GM23248 (cell line): Measurements from ENCODE around the gene SPTLC3. TPM values are rescaled to one million over a fixed set of nuclear protein-coding genes. Genes with fewer than 3 reads are reported as not detected.
A peak's percentile ranks its signal among the peaks of the same experiment; 100 is the strongest.

Source experiments
- DNase-seq: peaks from one replicate; pipeline ENCODE4 v3.0.0-alpha.2; 2015
- H2AFZ ChIP-seq: fragments of 200-600 bp; sonication (generic); 2 replicates; pipeline ENCODE4 v1.6.1; 2016; ENCODE audit warnings: antibody characterized with exemption
- H3F3A ChIP-seq: fragments of 200-600 bp; sonication (generic); 2 replicates; pipeline ENCODE4 v1.6.1; 2016; ENCODE audit warnings: mild to moderate bottlenecking, antibody characterized with exemption, mixed run types; ENCODE audit not compliant: insufficient read depth
- H3K27ac ChIP-seq: fragments of 200-600 bp; sonication (generic); 2 replicates; pipeline ENCODE4 v1.5.1; 2016; ENCODE audit warnings: mild to moderate bottlenecking
- H3K27me3 ChIP-seq: fragments of 200-600 bp; sonication (generic); replicated peaks from 2 replicates; pipeline ENCODE4 v1.6.1; 2016; ENCODE audit warnings: mild to moderate bottlenecking; ENCODE audit not compliant: insufficient read depth
- H3K36me3 ChIP-seq: fragments of 200-600 bp; sonication (generic); 2 replicates; pipeline ENCODE4 v1.6.1; 2016; ENCODE audit warnings: low read depth, mild to moderate bottlenecking
- H3K4me1 ChIP-seq: fragments of 200-600 bp; sonication (generic); 2 replicates; pipeline ENCODE4 v1.6.1; 2016; ENCODE audit warnings: mild to moderate bottlenecking; ENCODE audit not compliant: insufficient read depth
- H3K4me2 ChIP-seq: fragments of 200-600 bp; sonication (generic); one replicate; pipeline ENCODE4 v1.6.1; 2016; ENCODE audit warnings: mild to moderate bottlenecking; ENCODE audit not compliant: unreplicated experiment
- H3K4me3 ChIP-seq: fragments of 200-600 bp; sonication (generic); 2 replicates; pipeline ENCODE4 v1.5.1; 2016; ENCODE audit warnings: mild to moderate bottlenecking
- H3K79me2 ChIP-seq: fragments of 200-600 bp; sonication (generic); 2 replicates; pipeline ENCODE4 v1.6.1; 2016; ENCODE audit warnings: mild to moderate bottlenecking; ENCODE audit not compliant: insufficient read depth
- H3K9ac ChIP-seq: fragments of 200-600 bp; sonication (generic); 2 replicates; pipeline ENCODE4 v1.6.1; 2016; ENCODE audit warnings: mild to moderate bottlenecking
- H3K9me2 ChIP-seq: fragments of 200-600 bp; sonication (generic); 2 replicates; pipeline ENCODE4 v1.6.1; 2016; ENCODE audit warnings: mixed run types, mild to moderate bottlenecking, moderate library complexity; ENCODE audit not compliant: insufficient read depth
- H3K9me3 ChIP-seq: fragments of 200-600 bp; sonication (generic); one replicate; pipeline ENCODE4 v1.6.1; 2017; ENCODE audit warnings: low read depth
- H4K20me1 ChIP-seq: fragments of 200-600 bp; sonication (generic); 2 replicates; pipeline ENCODE4 v1.6.0; 2016; ENCODE audit not compliant: insufficient read depth
- EZH2 ChIP-seq: fragments of 200-600 bp; sonication (generic); IDR thresholded peaks from 2 replicates; pipeline ENCODE4 v1.6.1; 2018; ENCODE audit warnings: antibody characterized with exemption, mild to moderate bottlenecking; ENCODE audit not compliant: insufficient read depth, poor library complexity, severe bottlenecking
- EZH2phosphoT487 ChIP-seq: fragments of 200-600 bp; sonication (generic); IDR thresholded peaks from 2 replicates; pipeline ENCODE4 v1.6.1; 2018; ENCODE audit warnings: antibody characterized with exemption, moderate library complexity, mild to moderate bottlenecking, low read depth; ENCODE audit not compliant: insufficient read depth
- WGBS, 2 experiments: methylation state at CpG; one replicate each; pipeline ENCODE4 v1.1.6; 2015 to 2017; ENCODE audit warnings: low lambda C conversion rate in 2 of 2, low coverage in 1 of 2; ENCODE audit errors: missing lambda C conversion rate in 2 of 2; 5-methylcytosine and 5-hydroxymethylcytosine counted together
- in situ Hi-C: fragments of 300-500 bp; cut with MboI; formaldehyde crosslinking; loops from 2 replicates; pipeline ENCODE4 v1.15.0; 2020
- polyA plus RNA-seq: library from polyadenylated mRNA; unstranded; fragments of >200 nt; fragmentation: Nextera tagmentation; extraction: Ambion mirVana; gene quantifications from 2 replicates; pipeline ENCODE4 v1.2.1, GENCODE V29; 2016
- total RNA-seq: library from RNA; depleted of rRNA; stranded (reverse); fragments of >200 nt; shearing (Covaris generic); gene quantifications from 2 replicates; pipeline ENCODE4 v1.2.3, GENCODE V29; 2014

Gene SPTLC3
- total and polyA plus RNA-seq, 2 experiments from 2014 or later: 1.4 to 5.5 TPM

- H3K9me2 ChIP-seq: no peaks in the 10 kb centered on the region
- H3K9me3 ChIP-seq: no peaks in the 10 kb centered on the region
- no peak overlapping the region for H3K4me3 ChIP-seq
- no peaks in the 10 kb centered on the region for H3K27me3 ChIP-seq
- H3K36me3 ChIP-seq: no peaks in the 10 kb centered on the region
- H3K27ac ChIP-seq: no peak overlapping the region
- H3K9ac ChIP-seq: no peak overlapping the region
- H3K4me1 ChIP-seq: no peaks in the 10 kb centered on the region; the same call in 1 of the 2 replicates
- in situ Hi-C loops: no loop called here
- no peaks in the 10 kb centered on the region for H4K20me1 ChIP-seq
- 0 out of 2 replicates have a peak, but pooled peaks cover 6% of the 10 kb centered on the region for H3F3A ChIP-seq
- no peaks in the 10 kb centered on the region for H3K79me2 ChIP-seq
- WGBS, 2 experiments: 70 to 76% methylated on average over 9 of the region's 9 CpGs
- H3K4me2 ChIP-seq: no peak overlapping the region
- TF ChIP-seq EZH2 (no peak), EZH2phosphoT487 (no peak)
- H2AFZ ChIP-seq: no peak overlapping the region
- no peak for DNase-seq
Measured at GRCh38 chr20:13105039-13105438, 96.3 kb downstream of the SPTLC3 start.

GRCh38 chr20:13105864-13106457, 97.2 kb downstream of the SPTLC3 start:
- 0 out of 2 replicates have a peak, but pooled peaks cover 6% of the 10 kb centered on the region for H3F3A ChIP-seq
- H3K36me3 ChIP-seq: no peaks in the 10 kb centered on the region
- in situ Hi-C loops: no loop called here
- H3K27ac ChIP-seq: no peak overlapping the region
- peak; percentile 64 for DNase-seq
- H3K4me2 ChIP-seq: no peak overlapping the region
- peak overlapping the region; percentile 19; the same call in 1 of the 2 replicates for H2AFZ ChIP-seq
- WGBS, 2 experiments: 24 to 29% methylated on average over 14 of the region's 14 CpGs
- no peaks in the 10 kb centered on the region for H3K79me2 ChIP-seq
- TF ChIP-seq EZH2phosphoT487 (no peak), EZH2 (no peak)
- no peak overlapping the region for H3K4me3 ChIP-seq
- no peaks in the 10 kb centered on the region; the same call in 1 of the 2 replicates for H3K4me1 ChIP-seq
- no peak overlapping the region for H3K9ac ChIP-seq
- no peaks in the 10 kb centered on the region for H3K9me2 ChIP-seq
- H3K27me3 ChIP-seq: no peaks in the 10 kb centered on the region
- H4K20me1 ChIP-seq: no peaks in the 10 kb centered on the region
- H3K9me3 ChIP-seq: no peaks in the 10 kb centered on the region

GRCh38 chr20:13109658-13110057, 100.9 kb downstream of the SPTLC3 start:
- H3K36me3 ChIP-seq: no peaks in the 10 kb centered on the region
- H3K79me2 ChIP-seq: no peaks in the 10 kb centered on the region
- H2AFZ ChIP-seq: no peak overlapping the region
- DNase-seq: no peak
- H3K9me2 ChIP-seq: no peaks in the 10 kb centered on the region
- TF ChIP-seq EZH2: no peak
- TF ChIP-seq EZH2phosphoT487: no peak
- no peak overlapping the region for H3K9ac ChIP-seq
- 86 to 88% methylated on average over 4 of the region's 4 CpGs for WGBS, 2 experiments
- no peaks in the 10 kb centered on the region for H3F3A ChIP-seq
- no peaks in the 10 kb centered on the region for H3K27me3 ChIP-seq
- H3K4me2 ChIP-seq: no peak overlapping the region
- in situ Hi-C loops: no loop called here
- no peaks in the 10 kb centered on the region for H3K9me3 ChIP-seq
- H4K20me1 ChIP-seq: no peaks in the 10 kb centered on the region
- H3K4me3 ChIP-seq: no peak overlapping the region
- no peaks in the 10 kb centered on the region for H3K4me1 ChIP-seq
- no peak overlapping the region for H3K27ac ChIP-seq

GRCh38 chr20:13110796-13111195, 102.0 kb downstream of the SPTLC3 start:
- H3K27ac ChIP-seq: no peak overlapping the region
- in situ Hi-C loops: no loop called here
- WGBS, 2 experiments: 69 to 74% methylated on average over 2 of the region's 2 CpGs
- H2AFZ ChIP-seq: no peak overlapping the region
- no peaks in the 10 kb centered on the region for H3K9me3 ChIP-seq
- H3K9me2 ChIP-seq: no peaks in the 10 kb centered on the region
- H3K4me3 ChIP-seq: no peak overlapping the region
- no peak overlapping the region for H3K9ac ChIP-seq
- H3F3A ChIP-seq: no peaks in the 10 kb centered on the region
- no peaks in the 10 kb centered on the region for H4K20me1 ChIP-seq
- no peaks in the 10 kb centered on the region for H3K36me3 ChIP-seq
- DNase-seq: no peak
- H3K27me3 ChIP-seq: no peaks in the 10 kb centered on the region
- no peak overlapping the region for H3K4me2 ChIP-seq
- no peaks in the 10 kb centered on the region for H3K4me1 ChIP-seq
- H3K79me2 ChIP-seq: no peaks in the 10 kb centered on the region
- no peak for TF ChIP-seq EZH2phosphoT487
- no peak for TF ChIP-seq EZH2
